ENCODE measurements around the gene PRXL2B. TPM values are rescaled to one million over a fixed set of nuclear protein-coding genes. Genes with fewer than 3 reads are reported as not detected.

Gene PRXL2B
- total RNA-seq, 1 experiment from 2014 or later: 40.7 TPM

GRCh38 chr1:2633366-2633935, 46.9 kb downstream of the PRXL2B start:
- H2AK5ac ChIP-seq (ENCODE audit: insufficient read length, low read length): no peak overlapping the region

More at GRCh38 chr1:2633366-2633935, 46.9 kb downstream of the PRXL2B start:
- Histone ChIP-seq H3K79me2 (ENCODE audit: insufficient read depth, low read length) (no peaks in the 10 kb centered on the region), H3K14ac (ENCODE audit: insufficient read depth, low read length) (no peak overlapping the region), H3T11ph (ENCODE audit: low read length) (no peak overlapping the region), H3K4me2 (ENCODE audit: insufficient read depth, insufficient read length, low read length) (no peak overlapping the region), H3K4me1 (ENCODE audit: insufficient read depth, low read length) (no peaks in the 10 kb centered on the region), H3K9me3 (ENCODE audit: control insufficient read depth, low read depth, low read length) (peaks cover 6% of the 10 kb centered on the region), H3K23me2 (ENCODE audit: insufficient read length, low read depth, low read length, poor library complexity, severe bottlenecking) (peaks cover 3% of the 10 kb centered on the region), H2BK20ac (ENCODE audit: low read depth, low read length, poor library complexity, severe bottlenecking) (no peak overlapping the region), H3K9ac (ENCODE audit: extremely low read depth, insufficient read length, low read length) (no peak overlapping the region), H4K8ac (replicated peaks; ENCODE audit: insufficient read length, low read depth, low read length) (no peak overlapping the region), H2BK5ac (ENCODE audit: insufficient read length, low read length) (no peak overlapping the region), H3K79me1 (ENCODE audit: insufficient read depth, low read depth, low read length, poor library complexity, severe bottlenecking) (no peaks in the 10 kb centered on the region), H3K56ac (ENCODE audit: insufficient read length, low read depth, low read length) (no peak overlapping the region), H2BK120ac (ENCODE audit: low read depth, low read length, poor library complexity, severe bottlenecking) (no peak overlapping the region), H3K18ac (ENCODE audit: insufficient read length, low read depth, low read length) (no peak overlapping the region), H2AFZ (ENCODE audit: low read length) (no peak overlapping the region), H2BK12ac (ENCODE audit: insufficient read length, low read depth, low read length) (no peak overlapping the region), H3K27me3 (ENCODE audit: insufficient read depth, low read length) (peaks cover 11% of the 10 kb centered on the region; the same call in 1 of the 2 replicates), H2BK15ac (ENCODE audit: low read depth, low read length) (no peak overlapping the region), H4K5ac (ENCODE audit: insufficient read length, low read depth, low read length) (no peak overlapping the region), H3K23ac (ENCODE audit: insufficient read length, low read depth, low read length) (no peak overlapping the region), H3K27ac (ENCODE audit: insufficient read length, low read depth, low read length) (no peak overlapping the region), H4K20me1 (ENCODE audit: control insufficient read depth, insufficient read depth, insufficient read length) (peaks cover 2% of the 10 kb centered on the region), H3K4ac (ENCODE audit: low read depth, low read length) (no peak overlapping the region), H4K91ac (ENCODE audit: insufficient read length, low read depth, low read length) (no peak overlapping the region)
- H3K27ac Mint-ChIP-seq: no peak overlapping the region
- peaks cover 14 to 32% of the 10 kb centered on the region in 2 experiments for H3K4me1 Mint-ChIP-seq
- H3K27me3 Mint-ChIP-seq (ENCODE audit: low read depth): peaks cover 66% of the 10 kb centered on the region
- no CpG with 5 or more reads among the region's 12 CpGs for WGBS (ENCODE audit: extremely low coverage, insufficient read length, low lambda C conversion rate)
- no peak for DNase-seq
- peaks cover 24 to 31% of the 10 kb centered on the region in 2 experiments for H3K9me3 Mint-ChIP-seq
- H3K36me3 Mint-ChIP-seq (ENCODE audit: insufficient read depth in 1 of 3, low read depth in 3 of 3): peaks cover 7 to 13% (median 13%) of the 10 kb centered on the region in 3 experiments
- no peak for TF ChIP-seq CTCF (conservative IDR thresholded peaks at IDR 0.05)
- H3K4me3 Mint-ChIP-seq: no peak overlapping the region
